GM18499 (cell line): ENCODE measurements around the gene PROZ.

ENCODE experiments used
- ATAC-seq: cut with Tn5 transposase; IDR thresholded peaks from one replicate; pipeline ENCODE4 v1.9.1; 2021; ENCODE audit warnings: moderate number of reproducible peaks; ENCODE audit not compliant: insufficient read depth, unreplicated experiment

Gene PROZ

DNA sequence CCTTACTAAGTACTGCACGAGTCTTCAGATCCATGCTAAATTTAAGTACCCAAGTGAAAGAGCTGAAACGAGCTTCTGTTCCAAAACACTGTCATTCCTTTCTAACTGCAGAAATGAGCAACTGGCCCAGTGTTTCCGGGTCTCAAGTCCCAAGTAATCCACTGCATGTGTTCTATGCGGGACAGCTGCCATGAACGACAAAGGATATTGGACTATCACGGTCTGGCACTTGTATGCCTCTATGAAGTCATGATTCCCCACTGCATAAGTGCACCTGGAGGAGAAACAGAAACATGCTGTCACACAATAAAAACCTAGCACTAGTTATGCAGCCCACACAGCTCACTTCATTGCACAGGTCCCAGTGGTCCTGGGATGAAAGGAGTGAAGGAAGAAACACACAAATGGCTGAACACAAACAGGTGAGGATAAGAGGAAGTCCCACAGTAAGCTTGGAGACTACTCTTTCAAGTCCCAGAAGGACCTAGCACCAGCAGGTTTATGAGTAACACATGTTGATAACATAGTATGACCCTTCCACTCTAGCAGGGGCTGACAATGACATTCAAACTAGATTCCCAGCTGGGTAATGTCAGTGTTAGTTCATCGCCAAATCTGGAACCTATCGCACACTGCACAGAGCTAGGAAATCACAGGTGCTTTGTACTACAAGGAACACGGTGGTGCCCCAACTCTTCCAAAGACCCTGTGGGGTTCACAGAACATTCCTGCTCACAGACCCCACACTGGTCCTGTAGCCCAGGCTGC is 38.7 kb downstream of the PROZ start:
- no peak for ATAC-seq

DNA sequence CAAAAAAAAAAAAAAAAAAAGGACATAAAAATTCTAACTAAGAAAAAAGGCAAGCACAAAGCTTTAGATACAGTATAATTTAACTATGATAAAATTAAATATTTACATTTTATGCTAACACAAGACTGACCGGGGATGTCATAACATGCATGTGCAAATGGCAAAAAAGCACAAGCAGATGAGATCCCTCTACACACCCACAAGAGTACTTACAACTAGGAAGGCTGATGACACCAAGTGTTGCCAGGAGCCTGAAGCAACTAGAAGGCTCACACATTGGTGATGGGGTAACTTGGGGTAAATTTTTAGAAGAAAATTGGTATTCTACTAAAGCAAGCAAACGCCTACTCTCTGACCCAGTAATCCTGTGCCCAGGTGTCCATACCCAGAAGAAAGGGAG is 43.4 kb downstream of the PROZ start:
- ATAC-seq: no peak

DNA sequence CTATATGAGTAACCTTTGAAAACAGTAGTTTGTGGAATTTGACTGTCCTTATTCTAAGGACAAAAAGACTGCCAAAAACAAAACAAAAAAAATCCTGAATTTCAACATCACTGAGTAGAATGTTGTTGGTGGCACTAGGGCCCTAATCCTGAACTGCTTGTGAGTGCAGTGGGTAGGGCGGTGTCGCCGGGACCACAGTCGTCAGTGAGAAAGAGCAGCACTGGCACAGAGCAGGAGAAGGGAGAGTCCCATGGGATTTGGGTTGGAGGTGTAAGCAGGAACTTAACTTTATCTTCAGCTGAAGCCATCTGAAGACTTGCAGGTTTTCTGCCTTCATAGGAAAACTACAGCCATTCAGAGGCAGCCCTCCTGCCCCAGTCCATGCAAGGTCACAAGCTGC is 44.5 kb downstream of the PROZ start:
- ATAC-seq: no peak

DNA sequence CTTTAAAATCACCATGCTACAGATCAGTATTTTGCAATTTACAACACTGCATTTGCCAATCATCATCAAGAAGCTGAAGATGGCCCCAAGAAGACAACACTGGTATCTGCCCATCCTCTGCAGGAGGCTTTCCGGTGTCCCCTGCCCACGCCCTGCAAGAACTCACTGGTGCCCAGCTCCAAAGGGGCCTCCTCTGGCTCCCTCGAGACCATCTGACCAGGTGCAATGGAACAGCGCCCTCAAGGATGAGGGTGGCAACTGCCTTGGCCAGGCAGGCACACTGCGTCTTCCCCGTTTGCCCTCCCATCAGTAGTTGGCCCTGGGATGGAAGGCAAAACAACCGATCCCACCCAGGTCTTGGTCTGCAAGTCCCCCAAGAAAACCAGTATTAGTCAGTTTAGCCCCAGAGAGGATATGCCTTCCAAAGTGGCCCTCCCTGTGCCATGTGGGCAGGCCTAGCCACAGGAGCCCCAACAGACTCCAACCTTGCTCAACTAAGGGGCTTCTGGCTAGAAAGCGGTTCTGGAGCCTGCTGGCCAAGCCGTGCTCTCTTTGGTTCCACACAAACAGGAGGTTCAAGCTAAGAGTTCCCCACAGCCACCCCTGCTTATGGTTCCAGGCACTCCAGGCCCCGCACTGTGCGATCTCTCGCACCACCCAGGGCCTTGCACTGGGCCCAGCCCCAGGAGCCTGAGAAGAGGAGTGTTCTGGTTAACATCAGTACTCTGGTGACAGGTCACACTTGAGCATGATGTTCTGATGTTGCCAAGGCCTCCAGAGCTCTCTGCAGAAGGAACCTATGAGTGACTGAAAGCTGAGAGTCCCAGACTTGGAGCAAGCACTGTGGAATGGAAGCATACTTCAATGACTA is 45.3 kb downstream of the PROZ start:
- ATAC-seq: no peak

DNA sequence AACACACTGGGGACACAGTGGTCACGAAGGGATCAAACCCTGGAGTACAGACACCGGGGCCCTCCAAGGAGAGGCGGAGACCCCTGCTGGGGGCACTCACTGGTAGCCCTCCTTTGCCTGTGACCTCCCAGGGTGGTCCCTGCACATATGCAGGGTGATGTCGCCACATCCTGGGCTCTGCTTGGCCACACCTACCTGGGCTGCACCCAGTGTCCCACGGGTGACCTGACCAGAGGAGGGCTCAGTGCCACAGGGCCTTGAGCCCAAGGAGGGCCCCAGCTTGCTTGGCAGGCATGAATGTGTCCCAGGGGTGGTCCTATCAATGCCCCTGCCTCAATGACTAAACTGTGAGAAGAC is 45.9 kb downstream of the PROZ start:
- ATAC-seq: no peak

DNA sequence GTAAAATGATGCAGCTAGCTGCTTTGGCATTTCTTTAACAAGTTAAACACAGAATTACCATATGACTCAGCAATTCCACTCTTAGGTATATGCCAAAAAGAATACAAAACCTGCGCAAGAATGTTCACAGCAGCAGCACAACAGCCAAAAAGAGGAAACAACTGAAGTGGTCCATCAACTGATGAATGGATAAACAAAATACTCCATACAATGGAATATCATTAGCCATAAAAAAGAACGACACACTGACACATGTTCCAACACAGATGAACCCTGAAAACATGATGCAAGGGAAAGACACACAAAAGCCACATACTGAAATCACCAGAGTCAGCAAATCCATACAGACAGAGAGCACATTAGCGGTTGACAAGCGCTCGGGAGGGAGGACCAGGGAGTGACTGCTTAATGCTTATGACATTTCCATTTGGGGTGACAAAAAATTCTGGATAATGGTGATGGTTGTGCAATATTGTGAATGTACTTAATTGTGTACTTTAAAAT is 47.0 kb downstream of the PROZ start:
- ATAC-seq: no peak

DNA sequence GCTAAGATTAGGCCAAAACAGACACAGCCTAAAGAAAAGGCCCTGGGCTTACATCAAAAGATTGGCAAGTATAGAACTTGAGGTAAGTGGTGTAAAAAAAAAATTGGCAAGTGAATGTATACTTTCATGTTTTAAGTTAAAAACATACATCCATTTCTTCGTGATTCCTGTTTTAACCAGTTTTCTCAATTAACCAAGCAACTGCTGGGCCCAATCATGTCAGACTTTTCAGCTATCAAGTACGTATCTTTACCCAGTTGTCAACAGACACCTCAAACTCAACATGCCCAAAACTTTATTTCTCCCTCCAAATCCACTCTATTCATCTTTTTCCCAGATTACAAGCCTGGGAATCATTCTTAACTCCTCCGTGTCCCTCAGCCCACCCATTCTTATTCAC is 49.0 kb downstream of the PROZ start:
- ATAC-seq: no peak

DNA sequence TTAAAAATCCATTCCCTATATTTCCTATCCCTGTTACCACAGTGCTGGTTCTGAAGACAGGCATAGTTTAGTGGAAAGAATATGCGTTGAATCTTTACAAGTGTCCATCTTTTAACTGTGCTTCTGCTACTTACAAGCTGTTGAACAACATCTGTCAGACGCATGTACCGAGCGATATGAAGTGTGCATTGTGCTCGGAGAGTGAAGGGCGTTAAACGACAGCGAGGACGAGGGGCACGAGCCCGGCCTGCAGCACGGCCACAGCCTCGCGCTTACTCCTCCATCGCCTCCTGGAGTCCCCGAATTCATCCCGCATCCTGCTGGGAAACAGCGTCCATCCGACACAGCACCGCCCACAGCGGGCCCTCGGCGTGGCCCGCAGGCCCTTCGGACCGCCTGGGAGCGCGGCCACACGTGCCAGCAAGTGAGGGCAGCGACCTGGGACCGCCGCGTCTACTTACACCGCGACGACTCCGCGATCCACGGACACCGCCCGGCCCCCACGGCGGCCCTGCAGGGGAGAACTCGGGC is 49.5 kb downstream of the PROZ start:
- peak; percentile 9 for ATAC-seq

DNA sequence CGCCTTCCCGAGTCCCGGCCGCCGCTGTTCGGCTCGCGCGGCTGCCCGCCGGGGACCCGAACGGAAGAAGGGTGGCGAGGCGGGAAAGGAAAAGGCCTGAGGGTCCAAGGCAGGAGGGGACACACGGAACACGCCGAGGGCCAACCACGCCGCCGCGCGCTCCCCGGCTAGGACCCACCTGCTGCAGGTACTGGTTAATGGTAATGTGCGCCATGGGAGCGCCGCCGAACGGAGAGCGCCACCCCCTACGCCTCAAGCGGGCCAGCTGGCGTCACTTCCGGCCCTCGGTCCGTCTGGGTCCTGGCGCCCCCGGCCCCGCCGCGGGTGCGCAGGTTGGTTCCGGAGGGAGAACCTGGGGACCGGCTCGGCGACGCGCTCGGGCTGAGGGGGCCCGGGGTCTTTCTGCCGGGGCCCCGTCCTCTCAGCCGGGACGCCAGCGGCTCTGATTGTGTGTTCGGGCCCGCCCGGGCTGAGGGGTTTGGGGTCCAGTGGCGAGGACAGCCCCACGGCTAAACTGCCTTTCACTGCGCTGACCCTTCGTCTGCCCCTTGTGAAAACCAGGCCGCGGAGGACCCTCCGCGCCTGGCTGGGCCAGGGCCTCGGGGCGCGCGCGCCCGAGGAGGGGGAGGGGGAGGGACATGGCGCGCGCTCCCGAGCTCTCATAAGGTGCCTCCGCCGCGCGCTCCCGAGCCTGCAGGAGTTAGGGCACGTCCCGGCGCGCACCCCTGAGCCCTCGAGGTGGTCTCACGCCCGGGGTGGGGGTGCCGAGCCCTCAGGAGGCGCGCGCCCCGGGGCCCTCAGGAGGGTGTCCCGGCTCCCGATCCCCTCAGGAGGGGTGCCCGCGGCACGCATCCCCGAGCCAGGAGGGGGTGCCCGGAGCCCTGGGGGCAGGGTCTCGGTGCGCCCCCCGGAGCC is 50.2 kb downstream of the PROZ start, which contains the start of gene PCID2:
PCID2 (minus strand) TSS at position 249 of the 915 bp plus-strand sequence; CDS start at position 214, 35 bp downstream.
- peak; percentile 42 for ATAC-seq

DNA sequence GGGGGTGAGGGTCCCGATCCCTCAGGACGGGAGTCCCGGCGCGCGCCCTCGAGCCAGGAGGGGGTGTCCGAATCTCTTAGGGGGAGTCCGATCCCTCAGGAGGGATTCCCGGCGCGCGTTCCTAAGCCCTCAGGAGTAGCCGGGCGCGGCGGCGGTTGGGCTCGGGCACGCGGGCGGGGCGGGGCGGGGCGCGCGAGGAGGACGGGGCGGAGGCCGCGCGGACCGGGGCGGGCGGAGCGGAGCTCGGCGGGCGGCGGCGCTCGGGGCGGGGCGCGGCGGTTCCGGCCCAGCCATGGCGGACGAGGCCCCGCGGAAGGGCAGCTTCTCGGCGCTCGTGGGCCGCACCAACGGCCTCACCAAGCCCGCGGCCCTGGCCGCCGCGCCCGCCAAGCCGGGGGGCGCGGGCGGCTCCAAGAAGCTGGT is 50.9 kb downstream of the PROZ start, which contains the start of gene CUL4A:
CUL4A (plus strand) TSS at position 278 of the 423 bp plus-strand sequence; CDS start at position 293, 15 bp downstream.
- ATAC-seq: peak; percentile 8

DNA sequence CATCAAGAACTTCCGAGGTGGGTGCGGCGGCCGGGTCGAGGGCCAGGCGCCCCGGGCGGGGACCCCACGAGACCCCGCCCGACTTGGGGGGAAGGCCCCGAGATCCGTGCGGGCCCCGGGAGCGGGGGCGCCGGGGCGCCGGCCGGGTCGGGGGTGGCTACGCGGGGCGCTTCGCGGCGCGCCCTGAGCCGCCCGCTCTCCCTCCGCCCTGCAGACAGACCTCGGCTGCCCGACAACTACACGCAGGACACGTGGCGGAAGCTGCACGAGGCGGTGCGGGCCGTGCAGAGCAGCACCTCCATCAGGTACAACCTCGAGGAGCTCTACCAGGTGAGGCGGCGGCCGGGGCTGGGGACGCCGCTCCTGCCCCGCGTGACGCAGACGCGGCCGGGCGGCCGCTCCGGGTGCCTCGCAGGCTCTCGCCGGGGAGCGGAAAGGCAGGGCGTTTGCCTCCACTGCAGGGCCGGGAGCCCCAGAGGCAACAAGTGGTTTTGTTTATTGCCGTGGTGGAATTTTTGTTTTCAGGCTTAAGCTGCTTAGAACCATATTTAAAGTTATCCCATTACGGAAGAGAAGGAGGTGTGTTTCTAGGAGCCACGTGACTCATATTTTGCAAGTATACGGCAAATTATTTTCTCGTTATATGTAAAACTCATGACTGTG is 51.4 kb downstream of the PROZ start:
- ATAC-seq: peak; percentile 24

DNA sequence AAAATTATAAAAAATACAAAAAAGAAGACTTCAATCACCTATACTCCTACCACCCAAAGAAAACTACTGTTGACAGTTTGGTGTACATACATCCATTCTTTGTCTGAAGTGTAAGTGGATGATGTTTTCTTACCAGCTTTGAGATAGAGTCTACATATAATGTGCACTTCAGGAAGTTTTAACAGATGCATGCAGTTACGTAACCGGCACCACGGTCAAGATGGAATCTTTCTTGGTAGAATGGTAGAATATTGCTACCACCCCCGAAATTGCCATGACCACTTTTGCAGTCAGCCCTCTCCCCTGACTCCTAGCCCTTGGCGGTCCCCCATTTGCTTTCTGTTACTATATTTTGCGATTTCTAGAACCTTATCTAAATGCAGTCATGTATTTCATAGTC is 52.4 kb downstream of the PROZ start:
- no peak for ATAC-seq

DNA sequence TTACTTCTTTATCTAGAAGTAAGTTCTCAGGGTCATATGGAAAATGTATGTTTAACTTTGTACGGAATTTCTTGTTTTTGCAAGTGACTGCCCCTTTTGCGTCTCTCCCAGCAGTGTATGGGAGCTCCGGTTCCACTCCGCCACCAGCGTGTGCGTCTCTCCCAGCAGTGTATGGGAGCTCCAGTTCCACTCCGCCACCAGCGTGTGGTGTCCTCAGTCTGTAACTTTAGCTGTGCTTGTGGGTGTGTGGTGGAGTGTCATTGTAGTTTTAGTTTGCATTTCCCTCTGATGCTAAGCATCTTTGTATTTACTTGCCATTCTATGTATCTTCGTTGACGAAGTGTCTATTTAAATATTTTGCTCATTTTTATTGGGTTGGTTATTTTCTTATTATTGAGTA is 53.3 kb downstream of the PROZ start:
- no peak for ATAC-seq

DNA sequence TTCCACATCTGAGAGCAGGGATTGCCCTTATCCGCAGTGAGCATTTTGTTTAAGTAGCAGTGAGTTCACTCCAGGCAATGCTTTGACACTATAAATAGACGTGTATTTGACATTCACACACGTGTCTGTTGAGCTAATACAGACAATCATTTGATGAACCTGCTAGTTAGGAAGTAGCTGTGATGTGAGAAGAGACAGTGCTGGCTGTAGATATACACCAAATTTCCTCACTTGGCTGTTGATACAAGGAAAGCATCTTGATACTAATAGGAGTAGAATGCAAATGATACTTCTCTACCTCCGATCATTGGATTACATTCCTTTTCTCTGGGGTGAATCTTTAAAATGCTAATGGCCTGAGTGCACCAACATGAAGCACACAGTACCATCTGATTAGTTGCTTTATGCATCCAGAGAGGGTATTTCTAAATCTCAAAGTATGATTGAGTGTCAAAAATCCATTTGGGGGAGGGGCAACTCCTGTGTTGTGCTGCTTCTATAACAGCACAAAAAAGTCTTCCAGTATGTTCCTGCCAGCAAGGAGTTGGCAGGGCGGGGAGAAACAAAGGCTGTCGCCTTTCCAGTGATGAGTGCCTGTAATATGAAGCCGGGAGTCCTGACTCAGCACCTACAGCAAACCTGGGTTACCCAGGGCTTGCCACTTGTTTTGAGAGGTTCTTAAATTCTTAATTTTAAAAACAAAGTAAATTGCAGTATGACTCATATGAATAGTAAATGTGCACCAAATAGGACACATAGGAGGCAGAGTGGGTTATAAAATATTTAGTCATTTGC is 58.0 kb downstream of the PROZ start:
- no peak for ATAC-seq

DNA sequence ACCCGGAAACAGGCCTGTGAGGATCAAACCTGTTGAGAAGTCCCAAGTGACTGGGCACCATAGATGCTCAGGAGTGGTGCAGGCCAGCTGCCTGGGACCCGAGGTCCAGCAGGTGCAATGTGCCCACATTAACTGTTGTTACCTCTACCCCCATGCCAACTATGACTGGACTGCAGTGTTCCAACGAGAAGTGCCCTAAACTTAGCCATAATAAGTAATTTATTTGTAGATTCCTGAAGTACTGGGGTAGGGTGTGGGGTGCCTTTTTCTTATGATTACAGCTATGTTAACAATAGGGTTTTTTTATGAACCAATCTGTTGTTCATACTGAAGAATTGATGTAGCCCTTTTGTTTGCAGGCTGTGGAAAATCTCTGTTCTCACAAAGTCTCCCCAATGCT is 60.1 kb downstream of the PROZ start:
- ATAC-seq: no peak

DNA sequence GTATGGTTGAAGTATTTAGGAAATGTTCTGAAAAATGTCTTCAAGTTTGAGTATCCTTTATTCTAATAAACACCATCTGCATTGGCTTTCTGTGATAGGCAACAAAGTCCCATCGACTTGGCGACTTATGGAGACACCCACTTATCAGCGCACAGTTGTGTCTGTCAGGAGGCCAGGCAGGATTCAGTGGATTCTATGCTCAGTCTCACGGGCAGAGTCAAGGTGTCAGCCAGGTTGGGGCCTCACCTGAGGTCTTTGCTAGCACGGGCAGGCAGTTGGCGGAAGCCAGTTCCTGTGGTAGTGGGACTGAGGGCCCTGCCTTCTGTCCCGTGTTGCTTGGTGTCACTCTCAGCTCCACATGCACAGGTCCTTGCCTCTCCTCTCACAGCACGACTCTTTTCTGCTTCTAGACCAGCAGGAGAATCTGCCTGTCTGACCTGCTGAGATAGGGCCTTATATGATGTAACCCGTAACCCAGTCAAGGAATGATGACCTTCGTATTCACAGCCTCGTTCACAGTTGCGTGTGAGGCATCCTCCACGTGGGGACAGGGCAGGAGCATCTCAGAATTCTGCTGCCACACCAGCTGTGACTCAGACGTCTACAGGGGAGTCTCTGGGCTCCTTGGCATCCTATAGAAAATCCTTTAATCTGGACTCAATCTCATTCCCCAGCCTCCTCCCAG is 61.0 kb downstream of the PROZ start:
- no peak for ATAC-seq

DNA sequence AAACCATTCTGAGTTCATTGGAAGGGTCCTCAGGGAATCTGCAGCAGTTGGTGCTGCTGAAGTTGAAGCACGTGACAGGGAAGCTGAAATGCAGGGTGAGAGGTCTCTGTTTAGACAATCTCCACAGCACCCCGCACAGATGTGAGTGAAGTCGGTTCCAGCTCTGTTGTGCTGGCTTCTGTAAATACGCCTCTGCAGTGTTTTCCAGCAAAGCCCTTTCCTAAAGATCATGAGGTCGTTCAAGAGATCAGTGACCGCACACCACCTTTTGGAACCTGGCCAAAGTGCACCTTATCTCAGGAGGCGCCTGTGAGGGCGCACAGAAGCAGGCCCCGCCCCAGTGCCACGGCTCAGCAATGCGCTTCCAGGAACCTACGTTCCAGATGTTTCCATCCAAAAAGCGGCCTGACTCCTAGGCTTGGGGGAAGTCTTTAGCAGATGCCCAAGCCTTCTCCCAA is 61.7 kb downstream of the PROZ start:
- no peak for ATAC-seq

DNA sequence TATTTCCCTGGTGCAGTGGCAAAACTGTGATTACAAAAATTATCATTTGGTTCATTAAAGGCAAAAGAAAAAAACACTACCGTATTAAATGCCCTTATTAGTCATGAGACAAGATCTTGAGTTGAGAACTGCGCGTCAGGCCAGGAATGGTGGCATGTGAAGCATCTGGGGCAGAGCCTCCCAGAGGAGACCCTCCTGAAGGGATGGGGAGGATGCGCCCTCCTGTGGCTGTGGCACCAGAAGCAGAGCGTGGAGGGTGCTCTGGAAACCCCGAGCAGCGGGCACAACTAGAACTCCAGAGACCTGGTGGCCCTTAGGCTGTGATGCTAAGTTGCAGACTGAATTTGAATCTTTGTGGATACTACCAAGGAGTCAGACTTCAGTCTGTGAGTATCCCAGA is 62.4 kb downstream of the PROZ start:
- ATAC-seq: no peak
